Central memory CD4-positive, alpha-beta T cell (primary cell): ENCODE results near the gene TREH.
"Not testable (repeated sequence)": the region's sequence is repeated elsewhere in the genome, so short reads cannot be mapped to it uniquely, and the experiment has no call there.

Experiments
- DNase-seq: peaks from one replicate; pipeline ENCODE4 v3.0.0; 2022
- total RNA-seq, 3 experiments: gene quantifications; one replicate each; lab custom pipeline; 2026; lab: John Stamatoyannopoulos, UW

Gene TREH, protein sequence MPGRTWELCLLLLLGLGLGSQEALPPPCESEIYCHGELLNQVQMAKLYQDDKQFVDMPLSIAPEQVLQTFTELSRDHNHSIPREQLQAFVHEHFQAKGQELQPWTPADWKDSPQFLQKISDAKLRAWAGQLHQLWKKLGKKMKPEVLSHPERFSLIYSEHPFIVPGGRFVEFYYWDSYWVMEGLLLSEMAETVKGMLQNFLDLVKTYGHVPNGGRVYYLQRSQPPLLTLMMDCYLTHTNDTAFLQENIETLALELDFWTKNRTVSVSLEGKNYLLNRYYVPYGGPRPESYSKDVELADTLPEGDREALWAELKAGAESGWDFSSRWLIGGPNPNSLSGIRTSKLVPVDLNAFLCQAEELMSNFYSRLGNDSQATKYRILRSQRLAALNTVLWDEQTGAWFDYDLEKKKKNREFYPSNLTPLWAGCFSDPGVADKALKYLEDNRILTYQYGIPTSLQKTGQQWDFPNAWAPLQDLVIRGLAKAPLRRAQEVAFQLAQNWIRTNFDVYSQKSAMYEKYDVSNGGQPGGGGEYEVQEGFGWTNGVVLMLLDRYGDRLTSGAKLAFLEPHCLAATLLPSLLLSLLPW
- 0 reads per million in 3 experiments for total RNA-seq

DNA sequence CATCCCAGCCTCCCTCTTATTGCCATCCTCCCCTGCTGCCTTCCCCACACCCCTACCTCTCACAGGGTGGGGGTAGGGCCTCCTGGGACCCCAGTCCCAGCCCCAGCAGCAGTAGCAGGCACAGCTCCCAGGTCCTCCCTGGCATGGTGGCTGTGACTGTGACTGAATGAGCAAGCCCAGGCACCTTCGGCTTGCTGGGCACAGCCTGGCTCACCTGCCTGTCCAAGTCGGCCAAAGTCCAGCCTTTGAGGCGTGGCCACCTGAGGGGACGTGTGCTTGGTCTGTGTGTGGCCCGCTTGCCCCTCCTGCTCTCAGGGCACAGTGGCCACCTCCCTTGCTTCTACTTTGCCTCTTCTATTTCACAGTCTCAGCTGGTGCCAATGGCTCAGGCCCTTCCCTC, at the start of gene TREH:
TREH (minus strand) TSS at position 168 of the 400 bp plus-strand sequence; CDS start at position 145, 23 bp downstream.
- no peak for DNase-seq

DNA sequence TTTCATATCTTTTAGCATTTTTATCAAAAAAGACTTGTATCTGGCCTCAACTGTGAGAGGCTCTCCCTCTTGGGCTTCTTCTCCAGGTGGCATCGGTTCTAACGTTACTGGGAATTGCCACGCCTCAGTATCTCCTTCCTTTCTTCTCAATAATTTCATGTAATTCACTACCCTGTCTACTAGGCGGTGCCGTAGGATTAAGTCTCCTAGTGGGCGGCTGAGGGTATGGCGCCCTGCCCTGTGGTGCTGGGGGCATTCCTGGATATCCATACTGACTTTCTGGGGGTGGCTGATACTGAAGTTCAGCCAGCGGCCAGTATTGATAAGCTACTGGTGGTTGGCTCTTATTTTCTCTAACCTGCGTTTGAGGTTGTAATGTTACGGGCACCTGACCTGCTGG, 48.7 kb upstream of the TREH start:
- not testable (repeated sequence) for DNase-seq

DNA sequence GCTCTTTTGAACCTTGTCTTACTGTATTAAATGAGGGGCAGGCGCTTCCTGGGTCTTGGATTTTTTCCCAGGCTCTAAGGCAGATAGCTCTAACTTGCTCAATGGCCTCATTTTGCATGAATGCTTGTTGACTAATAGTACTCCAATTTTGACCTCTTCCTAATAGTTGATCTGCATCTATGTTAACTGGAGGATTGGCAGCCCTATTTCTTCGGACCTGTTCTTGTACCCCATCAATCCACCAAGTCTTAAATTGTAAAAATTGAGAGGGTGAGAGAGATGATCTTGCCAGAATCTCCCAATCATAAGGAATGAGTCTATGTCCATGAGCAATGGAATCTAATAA, 48.2 kb upstream of the TREH start:
- DNase-seq: not testable (repeated sequence)

DNA sequence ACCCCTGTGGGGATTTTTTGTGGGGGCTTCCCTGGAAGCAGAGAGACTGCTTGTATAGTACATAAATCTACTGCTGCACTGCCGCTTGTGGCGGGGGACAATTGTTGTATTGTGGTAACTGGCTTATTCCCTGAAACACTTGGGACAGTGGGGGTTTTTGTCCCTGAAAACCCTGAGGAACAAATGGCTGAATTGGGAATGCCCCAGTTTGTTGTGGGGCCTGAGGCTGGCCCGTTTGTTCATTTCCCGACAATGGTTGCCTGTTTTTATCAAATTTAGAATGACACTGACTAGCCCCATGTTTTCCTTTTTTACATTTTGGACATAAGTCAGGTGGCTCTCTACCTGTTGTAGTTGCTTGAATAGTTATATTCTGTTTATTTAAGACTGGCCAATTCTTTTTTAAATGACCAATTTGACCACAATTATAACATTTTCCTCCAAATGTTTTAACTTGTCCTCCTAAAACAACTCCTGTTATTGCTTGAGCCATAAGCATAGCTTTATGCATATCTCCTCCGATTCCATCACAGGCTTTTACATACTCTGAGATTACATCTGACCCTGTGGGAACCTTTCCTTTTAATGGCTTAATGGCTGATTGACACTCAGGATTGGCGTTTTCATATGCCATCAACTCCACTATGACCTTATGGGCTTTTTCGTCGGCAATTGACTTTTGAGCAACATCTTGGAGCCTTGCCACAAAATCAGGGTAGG, 47.7 kb upstream of the TREH start:
- not testable (repeated sequence) for DNase-seq

DNA sequence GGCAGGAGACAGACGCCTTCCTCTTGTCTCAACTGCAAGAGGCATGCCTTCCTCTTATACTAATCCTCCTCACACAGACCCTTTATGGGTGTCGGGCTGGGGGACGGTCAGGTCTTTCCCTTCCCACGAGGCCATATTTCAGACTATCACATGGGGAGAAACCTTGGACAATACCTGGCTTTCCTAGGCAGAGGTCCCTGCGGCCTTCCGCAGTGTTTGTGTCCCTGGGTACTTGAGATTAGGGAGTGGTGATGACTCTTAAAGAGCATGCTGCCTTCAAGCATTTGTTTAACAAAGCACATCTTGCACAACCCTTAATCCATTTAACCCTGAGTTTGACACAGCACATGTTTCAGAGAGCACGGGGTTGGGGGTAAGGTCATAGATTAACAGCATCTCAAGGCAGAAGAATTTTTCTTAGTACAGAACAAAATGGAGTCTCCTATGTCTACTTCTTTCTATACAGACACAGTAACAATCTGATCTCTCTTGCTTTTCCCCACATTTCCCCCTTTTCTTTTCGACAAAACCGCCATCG, 42.1 kb upstream of the TREH start:
- not testable (repeated sequence) for DNase-seq

DNA sequence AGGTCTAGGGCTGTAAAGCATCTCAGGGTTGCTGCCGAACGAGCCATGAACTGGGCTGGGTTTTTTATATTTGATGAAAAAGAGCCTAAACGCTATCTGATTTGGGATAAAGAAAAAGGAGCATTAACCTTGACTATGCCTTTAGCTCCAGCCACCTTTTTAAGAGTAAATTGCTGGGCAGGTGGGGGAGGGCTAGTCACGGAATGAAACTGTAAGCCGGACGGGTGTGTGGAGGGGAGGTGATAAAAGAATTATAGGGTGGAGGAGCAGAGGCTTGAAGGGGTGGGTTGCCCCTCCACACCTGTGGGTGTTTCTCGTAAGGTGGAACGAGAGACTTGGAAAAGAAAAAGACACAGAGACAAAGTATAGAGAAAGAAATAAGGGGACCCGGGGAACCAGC, 41.3 kb upstream of the TREH start:
- DNase-seq: not testable (repeated sequence)

DNA sequence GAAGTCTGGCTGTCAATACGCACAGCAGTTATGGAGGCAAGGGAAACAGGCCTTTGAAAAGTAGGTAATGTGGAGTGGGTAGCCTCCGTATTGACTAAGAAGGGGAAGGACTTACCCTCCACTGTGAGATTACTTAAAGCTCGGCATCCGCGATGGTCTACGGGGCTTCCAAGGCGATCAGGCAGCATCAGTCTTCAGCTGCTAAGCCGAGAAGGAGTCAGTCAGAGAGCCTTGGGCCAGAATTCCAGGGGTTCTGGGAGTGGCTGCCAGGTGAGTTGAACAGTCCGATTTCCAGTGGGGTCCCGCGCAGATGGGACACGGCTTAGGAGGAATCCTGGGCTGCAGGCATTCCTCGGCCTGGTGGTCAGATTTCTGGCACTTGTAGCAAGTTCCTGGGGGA, 40.6 kb upstream of the TREH start:
- not testable (repeated sequence) for DNase-seq

DNA sequence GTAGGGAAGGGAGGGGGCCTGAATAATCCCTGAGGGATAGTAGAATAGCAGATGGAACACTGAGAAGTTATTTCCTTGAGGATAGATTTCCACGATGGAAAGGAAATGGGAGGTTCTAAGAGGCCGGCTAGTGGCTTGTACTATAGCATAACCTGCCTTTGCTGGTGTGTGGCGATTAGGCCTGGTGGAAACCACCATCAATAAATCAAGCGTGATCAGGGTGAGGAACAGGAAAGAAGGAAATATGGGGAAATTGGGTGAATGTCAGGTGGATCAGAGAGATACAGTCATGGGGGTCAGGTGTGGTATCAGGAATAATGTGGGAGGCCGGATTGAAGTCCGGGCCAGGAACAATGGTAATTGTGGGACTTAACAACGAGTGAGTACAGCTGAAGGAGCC, 39.1 kb upstream of the TREH start:
- not testable (repeated sequence) for DNase-seq

DNA sequence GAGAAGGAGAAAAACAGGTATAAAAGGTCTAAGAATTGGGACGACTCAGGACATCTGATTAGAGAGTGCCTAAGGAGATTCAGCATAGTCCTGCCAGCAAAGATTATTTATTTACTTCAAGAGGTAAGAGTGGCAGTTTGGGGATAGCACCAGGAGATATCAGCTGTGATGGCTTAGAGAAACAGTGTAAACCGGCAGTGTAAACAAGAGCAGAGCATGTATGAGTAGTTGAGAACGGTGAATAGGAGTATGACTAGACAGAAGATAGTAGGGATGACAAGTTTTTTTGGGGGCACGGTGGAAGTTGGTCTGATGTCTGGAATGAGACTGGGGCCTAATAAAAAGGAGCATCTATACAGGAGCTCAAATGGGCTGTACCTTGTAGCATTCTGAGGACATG, 38.3 kb upstream of the TREH start:
- not testable (repeated sequence) for DNase-seq

DNA sequence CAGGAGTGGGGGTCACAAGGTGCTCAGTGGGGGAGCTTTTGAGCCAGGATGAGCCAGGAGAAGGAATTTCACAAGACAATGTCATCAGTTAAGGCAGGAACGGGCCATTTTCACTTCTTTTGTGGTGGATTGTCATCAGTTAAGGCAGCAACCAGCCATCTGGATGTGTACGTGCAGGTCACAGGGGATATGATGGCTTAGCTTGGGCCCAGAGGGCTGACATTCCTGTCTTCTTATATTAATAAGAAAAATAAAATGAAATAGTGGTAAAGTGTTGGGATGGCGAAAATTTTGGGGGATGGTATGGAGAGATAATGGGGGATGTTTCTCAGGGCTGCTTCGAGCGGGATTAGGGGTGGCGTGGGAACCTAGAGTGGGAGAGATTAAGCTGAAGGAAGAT, 37.8 kb upstream of the TREH start:
- DNase-seq: not testable (repeated sequence)

DNA sequence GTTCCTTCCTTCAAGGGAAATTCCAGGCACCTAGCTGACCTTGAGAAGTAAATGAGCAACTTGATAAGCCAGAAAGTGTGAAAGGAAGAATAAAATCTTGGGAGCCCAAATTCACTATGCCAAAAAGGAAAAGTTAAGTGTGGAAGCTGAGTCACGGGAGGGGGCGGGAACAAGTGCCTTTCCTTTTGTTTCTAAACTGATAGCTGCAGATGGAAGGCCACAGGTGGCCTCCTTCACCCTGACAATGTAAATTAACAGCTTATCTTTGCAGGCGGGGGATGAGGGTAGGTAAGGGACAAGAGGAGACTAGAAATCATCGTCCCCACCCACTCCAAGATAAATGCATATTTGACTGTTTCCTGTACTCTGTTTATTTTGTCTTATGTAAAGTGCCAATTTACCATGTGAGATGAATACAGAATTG, 36.4 kb upstream of the TREH start:
- DNase-seq: no peak

DNA sequence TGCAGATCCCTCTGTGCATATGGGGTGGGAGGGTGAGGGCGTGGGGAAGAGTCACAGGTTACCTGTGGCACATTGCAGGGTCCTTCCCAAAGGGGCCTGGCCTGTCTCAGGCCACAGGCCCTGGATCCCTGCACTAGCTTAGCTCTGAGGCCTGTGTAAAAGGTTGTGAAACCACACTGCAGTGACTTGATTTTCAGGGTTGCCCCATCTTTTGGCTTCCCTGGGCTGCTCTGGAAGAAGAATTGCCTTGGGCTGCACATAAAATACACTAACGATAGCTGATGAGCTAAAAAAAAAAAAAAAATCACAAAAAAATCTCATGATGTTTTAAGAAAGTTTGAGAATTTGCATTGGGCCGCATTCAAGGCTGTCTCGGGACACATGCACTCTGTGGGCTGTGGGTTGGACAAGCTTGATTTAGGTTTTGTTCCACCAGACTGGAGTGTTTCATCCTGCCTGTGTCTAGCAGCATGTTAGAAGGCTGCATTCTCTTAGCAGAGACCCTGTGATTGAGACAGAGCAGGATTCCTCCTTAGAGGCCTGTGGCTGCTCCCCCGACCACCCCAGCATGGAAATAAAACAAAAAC, 35.9 kb upstream of the TREH start:
- no peak for DNase-seq

DNA sequence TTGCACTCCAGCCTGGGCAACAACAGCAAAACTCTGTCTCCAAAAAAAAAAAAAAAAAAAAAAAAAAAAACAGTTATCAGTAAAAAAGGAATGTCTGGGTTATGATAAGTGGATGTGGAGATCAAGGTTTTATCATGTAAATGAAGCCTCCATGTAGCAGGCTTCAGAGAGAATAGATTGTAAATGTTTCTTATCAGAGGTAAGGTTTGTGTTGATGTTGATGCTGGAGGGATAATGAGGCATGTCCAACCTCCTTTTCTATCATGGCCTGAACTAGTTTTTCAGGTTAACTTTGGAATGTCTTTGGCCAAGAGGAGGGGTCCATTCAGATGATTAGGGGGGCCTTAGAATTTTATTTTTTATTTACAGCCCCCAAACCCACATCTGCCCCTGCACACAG, 35.4 kb upstream of the TREH start:
- no peak for DNase-seq

DNA sequence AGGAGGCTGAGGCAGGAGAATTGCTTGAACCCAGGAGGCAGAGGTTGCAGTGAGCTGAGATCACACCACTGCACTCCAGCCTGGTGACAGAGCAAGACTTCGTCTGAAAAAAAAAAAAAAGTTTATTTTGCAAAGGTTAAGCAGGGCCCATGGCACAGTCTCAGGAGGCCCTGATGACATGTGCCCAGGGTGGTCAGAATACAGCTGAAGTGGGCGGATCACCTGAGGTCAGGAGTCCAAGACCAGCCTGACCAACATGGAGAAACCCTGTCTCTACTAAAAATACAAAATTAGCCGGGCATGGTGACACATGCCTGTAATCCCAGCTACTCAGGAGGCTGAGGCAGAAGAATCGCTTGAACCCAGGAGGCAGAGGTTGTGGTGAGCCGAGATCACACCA, 35.0 kb upstream of the TREH start:
- DNase-seq: not testable (repeated sequence)

DNA sequence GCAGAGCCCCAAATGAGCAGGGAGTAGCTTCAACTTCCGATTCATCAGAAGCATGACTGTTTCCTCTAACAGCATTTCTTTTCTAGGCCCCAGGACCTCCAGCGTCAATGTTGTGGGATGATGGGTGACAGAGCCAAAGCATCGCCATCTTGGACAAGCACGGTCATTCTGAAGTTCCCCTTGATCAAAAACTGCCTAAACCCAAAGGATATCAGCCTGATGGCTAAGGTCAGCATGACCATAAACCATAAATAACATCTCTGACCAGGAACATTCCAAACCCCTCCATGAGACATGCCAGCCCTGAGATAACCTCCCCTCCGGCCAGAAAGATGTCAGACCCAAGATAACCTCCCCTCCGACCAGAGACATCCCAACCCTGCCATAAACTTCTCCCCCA, 28.8 kb upstream of the TREH start:
- no peak for DNase-seq

DNA sequence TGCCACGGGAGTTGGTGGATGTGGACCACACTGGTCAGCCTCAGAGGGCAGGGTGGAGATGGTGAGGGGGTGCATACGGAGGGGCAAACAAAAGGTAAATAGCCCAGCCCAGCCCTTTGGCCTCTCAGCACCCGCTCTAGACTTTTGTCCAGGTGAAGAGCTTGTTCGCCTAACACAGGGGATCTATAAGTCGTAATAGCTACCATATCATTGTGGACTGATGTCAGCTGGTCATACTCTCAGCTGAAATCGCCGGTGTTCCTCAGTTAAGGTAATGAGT, 27.0 kb upstream of the TREH start:
- DNase-seq: no peak

DNA sequence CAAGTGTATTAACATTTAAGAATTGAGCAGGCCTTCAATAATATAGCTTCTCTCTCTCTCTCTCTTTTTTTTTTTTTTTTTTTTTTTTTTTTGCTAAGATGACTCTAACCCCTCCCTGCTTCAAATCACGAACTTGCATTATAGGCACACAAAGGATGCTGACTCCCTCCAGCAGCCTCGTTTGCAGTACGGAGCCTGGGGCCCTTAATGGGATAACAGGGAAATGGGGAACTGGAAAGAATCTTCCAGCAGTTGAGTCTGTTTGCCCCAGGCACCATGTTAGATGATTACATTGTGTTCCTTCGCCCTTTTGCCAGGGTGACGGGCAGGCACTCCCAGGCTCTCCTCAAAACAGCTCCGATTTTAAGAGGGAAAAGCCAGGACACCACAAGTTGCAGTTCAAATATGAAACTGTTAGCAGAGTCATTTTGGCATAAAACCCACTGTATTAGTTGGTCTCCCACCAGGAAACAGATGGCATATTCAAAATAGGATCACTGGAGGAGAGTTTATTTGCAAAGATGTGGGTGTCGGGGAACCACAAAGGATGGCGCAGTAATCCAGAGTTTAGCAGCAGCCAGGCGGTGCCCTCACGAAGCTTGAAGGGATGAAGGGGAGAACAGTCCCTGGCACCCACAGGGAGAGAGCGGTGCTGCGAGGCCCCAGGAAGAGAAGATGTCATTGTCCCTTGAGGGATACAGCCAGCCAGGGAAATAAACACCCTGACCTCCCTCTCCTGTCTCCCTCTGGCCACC, 26.5 kb upstream of the TREH start:
- DNase-seq: no peak

DNA sequence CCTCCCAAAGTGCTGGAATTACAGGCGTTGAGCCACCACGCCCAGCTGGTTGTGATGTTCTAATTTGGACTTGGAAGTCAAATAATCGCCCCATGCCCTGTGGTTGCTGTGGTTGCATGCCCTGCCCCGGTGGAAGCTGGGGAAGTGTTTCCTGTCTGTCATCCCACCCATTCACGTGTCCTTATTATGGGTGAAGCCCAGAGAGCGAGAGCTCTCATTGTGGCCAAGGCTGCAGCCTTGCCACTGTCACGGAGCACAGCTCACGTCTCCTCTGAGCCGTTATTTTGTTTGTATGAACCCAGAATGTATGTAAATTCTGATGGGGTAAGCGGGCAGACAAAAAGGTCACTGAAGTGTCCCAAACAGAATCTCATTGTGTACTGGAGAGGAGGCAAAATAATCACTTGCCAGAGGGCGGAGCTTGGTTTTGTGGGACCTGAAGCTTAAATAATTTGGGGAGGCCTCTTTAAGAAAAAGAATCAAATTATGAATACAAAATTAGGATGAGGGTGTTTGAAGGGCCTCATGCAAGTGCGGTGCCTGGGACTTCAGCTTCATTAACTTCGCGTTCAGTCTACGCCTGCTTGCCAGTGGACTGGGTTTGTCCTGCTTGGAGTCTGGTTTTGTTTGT, 25.8 kb upstream of the TREH start:
- peak; percentile 67 for DNase-seq

DNA sequence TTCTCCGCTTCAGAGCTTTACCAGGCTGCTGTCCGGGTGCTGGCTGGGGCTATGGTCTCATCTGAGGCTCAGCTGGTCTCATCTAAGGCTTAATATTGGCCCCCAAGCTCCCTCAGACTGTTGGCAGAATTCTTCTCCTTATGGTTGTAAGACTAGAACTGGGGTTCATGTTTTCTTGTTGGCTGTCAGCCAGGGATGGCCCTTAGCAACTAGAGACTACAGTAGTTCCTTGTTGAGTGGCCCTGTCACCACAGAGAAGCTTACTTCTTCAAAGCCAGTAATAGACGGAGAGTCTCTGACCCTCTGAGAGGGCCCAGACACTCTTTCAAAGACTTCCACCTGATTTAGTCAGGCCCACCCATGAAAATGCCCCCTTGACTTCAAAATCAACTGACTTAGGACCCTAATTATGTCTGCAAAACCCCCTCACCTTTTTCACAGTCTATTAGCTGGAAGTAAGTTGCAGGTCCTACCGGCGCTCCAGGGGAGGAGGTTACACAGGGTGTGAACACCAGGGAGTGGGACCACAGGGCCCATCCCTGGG, 24.2 kb upstream of the TREH start:
- DNase-seq: no peak

DNA sequence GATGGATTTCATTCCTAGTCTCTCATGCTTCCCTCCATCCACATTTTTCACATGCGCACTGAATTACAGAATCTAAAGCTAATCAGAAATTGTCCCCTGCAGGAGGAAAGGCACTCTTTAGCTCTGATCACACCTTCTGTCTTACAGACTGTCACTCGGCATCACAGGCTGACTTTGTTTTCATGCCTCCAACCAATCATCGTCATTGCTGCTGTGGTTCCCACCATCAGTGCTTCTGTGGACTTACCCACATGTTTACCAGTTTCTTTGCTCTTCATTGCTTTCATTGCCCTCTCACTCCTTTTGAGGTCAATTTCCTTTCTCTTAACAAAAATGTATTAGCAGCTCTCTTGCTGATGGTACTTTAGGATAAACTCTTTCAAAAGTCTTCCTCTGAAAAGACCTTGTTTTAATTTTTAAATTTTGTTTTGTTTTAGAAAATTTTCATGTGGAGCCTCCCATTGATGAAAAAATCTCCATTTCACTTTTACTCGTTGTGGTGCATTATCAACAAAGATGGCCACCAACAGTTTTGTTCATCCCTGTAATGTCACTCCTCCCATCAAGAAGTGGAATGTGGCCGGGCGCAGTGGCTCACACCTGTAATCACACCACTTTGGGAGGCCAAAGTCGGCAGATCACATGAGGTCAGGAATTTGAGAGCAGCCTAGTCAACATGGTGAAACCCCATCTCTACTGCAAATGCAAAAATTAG, 20.2 kb upstream of the TREH start:
- DNase-seq: peak; percentile 86

DNA sequence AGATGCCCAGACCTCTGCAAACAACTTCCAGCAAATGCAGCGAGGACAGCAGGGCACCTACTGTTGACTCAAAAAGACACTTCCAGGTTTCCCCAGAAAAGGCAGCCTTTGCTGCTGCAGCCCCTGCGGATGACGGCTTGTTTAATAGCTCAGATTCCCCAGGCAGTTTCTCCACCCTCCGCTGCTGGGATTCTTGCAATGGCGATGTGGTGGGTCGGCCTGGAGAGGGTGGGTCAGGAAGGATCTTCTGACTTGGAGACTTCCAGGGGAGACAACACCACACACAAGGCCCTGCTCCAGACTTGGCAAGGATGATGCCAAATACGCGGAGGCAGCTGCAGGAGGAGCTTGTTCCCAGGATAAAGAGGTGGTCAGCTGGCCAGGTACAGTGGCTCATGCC, 17.9 kb upstream of the TREH start:
- DNase-seq: no peak
